Spleen (tissue), 11 donors: ENCODE measurements around the gene UGT8. TPM values are rescaled to one million over a fixed set of nuclear protein-coding genes. Genes with fewer than 3 reads are reported as not detected.

ENCODE experiments used
- DNase-seq: peaks from one replicate; pipeline ENCODE4 v3.0.0-alpha.2; 2020
- H3K27ac ChIP-seq, 8 donors: fragments of 200-600 bp; sonication (generic) in 7 of 8; 1 replicate in 4 of 8; 2 replicates in 4 of 8; pipeline versions ENCODE4 v1.5.0 to v1.8.0; 2016 to 2021; ENCODE audit warnings: inconsistent platforms in 4 of 8, mild to moderate bottlenecking in 4 of 8, moderate library complexity in 1 of 8
- H3K27me3 ChIP-seq, 7 donors: fragments of 200-600 bp; sonication (generic) in 6 of 7; replicated peaks in 1 of 7; 1 replicate in 4 of 7; 2 replicates in 3 of 7; pipeline versions ENCODE4 v1.5.0 to v1.8.0; 2016 to 2021; ENCODE audit warnings: inconsistent platforms in 3 of 7, mild to moderate bottlenecking in 1 of 7
- H3K36me3 ChIP-seq, 6 donors: fragments of 200-600 bp; sonication (generic) in 5 of 6; 1 replicate in 4 of 6; 2 replicates in 2 of 6; pipeline versions ENCODE4 v1.5.0 to v1.8.0; 2016 to 2021; ENCODE audit warnings: inconsistent platforms in 2 of 6
- H3K4me1 ChIP-seq, 6 donors: fragments of 200-600 bp; sonication (generic) in 5 of 6; 1 replicate in 3 of 6; 2 replicates in 3 of 6; pipeline versions ENCODE4 v1.5.0 to v1.8.0; 2016 to 2021; ENCODE audit warnings: inconsistent platforms in 3 of 6
- H3K4me3 ChIP-seq, 8 donors: fragments of 200-600 bp; sonication (generic) in 7 of 8; 1 replicate in 4 of 8; 2 replicates in 4 of 8; pipeline versions ENCODE4 v1.5.0 to v1.8.0; 2016 to 2021; ENCODE audit warnings: inconsistent platforms in 4 of 8, mild to moderate bottlenecking in 4 of 8, moderate library complexity in 2 of 8
- H3K9me3 ChIP-seq, 8 donors: fragments of 200-600 bp; sonication (generic) in 7 of 8; 1 replicate in 4 of 8; 2 replicates in 4 of 8; pipeline versions ENCODE4 v1.5.0 to v1.8.0; 2016 to 2021; ENCODE audit warnings: inconsistent platforms in 4 of 8
- CTCF ChIP-seq, 11 experiments: fragments of 200-600 bp in 7 of 11; fragments of 450-650 bp in 4 of 11; sonication (generic) in 4 of 11; IDR thresholded peaks in 8 of 11; conservative IDR thresholded peaks in 3 of 11; 1 replicate in 7 of 11; 2 replicates in 4 of 11; pipeline versions ENCODE4 v1.4.0 to v1.8.0; 2016 to 2021; ENCODE audit warnings: antibody characterized with exemption in 11 of 11, inconsistent platforms in 4 of 11, mild to moderate bottlenecking in 1 of 11
- POLR2A ChIP-seq, 3 donors: fragments of 450-650 bp; IDR thresholded peaks; one replicate each; pipeline ENCODE4 v1.5.1; 2017; ENCODE audit warnings: antibody characterized with exemption in 3 of 3, mild to moderate bottlenecking in 1 of 3
- POLR2AphosphoS5 ChIP-seq, 3 donors: sonication (generic); formaldehyde crosslinking; IDR thresholded peaks; one replicate each; pipeline ENCODE4 v1.5.1; 2017; ENCODE audit warnings: antibody characterized with exemption in 3 of 3
- WGBS, 5 donors: extraction: QIAGEN DNeasy Blood & Tissue Kit in 3 of 5; methylation state at CpG; one replicate each; pipeline versions ENCODE4 v1.1.5 to v1.1.7; 2013 to 2018; 5-methylcytosine and 5-hydroxymethylcytosine counted together
- intact Hi-C: fragments of 100-400 bp; cut with DNase I; formaldehyde crosslinking; loops from one replicate; pipeline ENCODE4 v1.15.0; 2023; ENCODE audit warnings: low total_unique reads
- polyA plus RNA-seq, 3 donors: library from polyadenylated mRNA; stranded (reverse); fragments of 200-250 nt; gene quantifications; one replicate each; pipeline ENCODE4 v1.2.1, GENCODE V29; 2013
- total RNA-seq, 7 donors: library from RNA; depleted of rRNA in 3 of 7; stranded (reverse); fragments of >200 nt in 3 of 7; fragmentation: NEBNext Ultra II Directional in 4 of 7; extraction: Animal tissue kit (Norgen Biotek cat#: 25700) in 4 of 7; gene quantifications; one replicate each; pipeline versions ENCODE4 v1.1.0 to v1.2.1, GENCODE V29; 2016 to 2021
- donor health status: healthy with polysubstance abuse.
- donor health status: DM: no; HTN: no; CAD: no; lungs with moderate emphysema.
- donor health status: DM: no; HTN: no; CAD: no.
- donor health status: Bipolar disorder and iron deficiency.
- donor health status: healthy.
- donor health status: DM: no; HTN: no; CAD: no.
- donor health status: DM: yes; HTN: yes; CAD: no.

Gene UGT8
- total and polyA plus RNA-seq, 10 donors: 2.1 to 7.0 (median 6.5) TPM

GRCh38 chr4:114677346-114677979 is 78.9 kb downstream of the UGT8 start:
- DNase-seq: no peak
- WGBS, 5 donors: 69 to 78% (median 76%) methylated on average over 1 of the region's 1 CpG
- intact Hi-C loops: no loop called here
- Histone ChIP-seq H3K27me3 (no peaks in the 10 kb centered on the region), H3K36me3 (no peaks in the 10 kb centered on the region), H3K4me3 (no peak overlapping the region), H3K27ac (no peak overlapping the region), H3K4me1 (no peaks in the 10 kb centered on the region), H3K9me3 (no peaks in the 10 kb centered on the region)
- TF ChIP-seq CTCF (IDR thresholded peaks at IDR 0.05 in 8 of 11, conservative IDR thresholded peaks at IDR 0.05 in 3 of 11): no peak
- TF ChIP-seq POLR2AphosphoS5 (IDR thresholded peaks at IDR 0.05): no peak
- no peak for TF ChIP-seq POLR2A (IDR thresholded peaks at IDR 0.05)

- Histone ChIP-seq H3K9me3 (no peaks in the 10 kb centered on the region), H3K27ac (no peak overlapping the region), H3K4me1 (no peaks in the 10 kb centered on the region), H3K27me3 (no peaks in the 10 kb centered on the region), H3K4me3 (no peak overlapping the region), H3K36me3 (no peaks in the 10 kb centered on the region)
- intact Hi-C loops: no loop called here
- no peak for DNase-seq
- TF ChIP-seq CTCF (IDR thresholded peaks at IDR 0.05 in 8 of 11, conservative IDR thresholded peaks at IDR 0.05 in 3 of 11) (no peak), POLR2AphosphoS5 (IDR thresholded peaks at IDR 0.05) (no peak), POLR2A (IDR thresholded peaks at IDR 0.05) (no peak)
These were observed 85.9 kb downstream of the UGT8 start for GRCh38 chr4:114684462-114684861.

GRCh38 chr4:114688059-114688458 is 89.5 kb downstream of the UGT8 start:
- Histone ChIP-seq H3K4me1 (peaks cover 0 to 7% (median 0%) of the 10 kb centered on the region in 6 donors), H3K9me3 (no peaks in the 10 kb centered on the region), H3K36me3 (no peaks in the 10 kb centered on the region), H3K4me3 (no peak overlapping the region), H3K27me3 (no peaks in the 10 kb centered on the region), H3K27ac (no peak overlapping the region)
- intact Hi-C loops: no loop called here
- 76 to 92% (median 88%) methylated on average over 3 of the region's 3 CpGs for WGBS, 5 donors
- TF ChIP-seq CTCF (IDR thresholded peaks at IDR 0.05 in 8 of 11, conservative IDR thresholded peaks at IDR 0.05 in 3 of 11): no peak
- no peak for TF ChIP-seq POLR2A (IDR thresholded peaks at IDR 0.05)
- no peak for TF ChIP-seq POLR2AphosphoS5 (IDR thresholded peaks at IDR 0.05)
- no peak for DNase-seq

GRCh38 chr4:114690571-114690970 is 92.0 kb downstream of the UGT8 start:
- Histone ChIP-seq H3K9me3 (no peaks in the 10 kb centered on the region), H3K4me1 (peaks cover 0 to 7% (median 0%) of the 10 kb centered on the region in 6 donors), H3K4me3 (no peak overlapping the region), H3K36me3 (no peaks in the 10 kb centered on the region), H3K27me3 (no peaks in the 10 kb centered on the region), H3K27ac (no peak overlapping the region)
- intact Hi-C loops: no loop called here
- TF ChIP-seq POLR2A (IDR thresholded peaks at IDR 0.05) (no peak), POLR2AphosphoS5 (IDR thresholded peaks at IDR 0.05) (no peak), CTCF (IDR thresholded peaks at IDR 0.05 in 8 of 11, conservative IDR thresholded peaks at IDR 0.05 in 3 of 11) (no peak)
- no peak for DNase-seq
